ENCODE measurements around the gene RXFP2.

- TF ChIP-seq TCF12 (IDR thresholded peaks at IDR 0.05; ENCODE audit: low read depth, low read length) (no peak), HSF1 (IDR thresholded peaks at IDR 0.05; ENCODE audit: low read depth, low read length) (no peak), CEBPB (IDR thresholded peaks at IDR 0.05; ENCODE audit: borderline replicate concordance in 1 of 2, low read depth in 2 of 2, low read length in 2 of 2) (no peak), EGR1 (IDR thresholded peaks at IDR 0.05; ENCODE audit: borderline replicate concordance in 1 of 2, low read depth in 2 of 2, low read length in 2 of 2) (no peak)
Measured at GRCh38 chr13:31699650-31700049, 39.7 kb upstream of the RXFP2 start.
